EH (cell line): ENCODE results near the gene TIMM10.
"Not testable (repeated sequence)": the region's sequence is repeated elsewhere in the genome, so short reads cannot be mapped to it uniquely, and the experiment has no call there.

Source experiments
- DNase-seq: peaks from one replicate; pipeline ENCODE4 v3.0.0-alpha.2; 2015; ENCODE audit warnings: low read depth

TIMM10 gene

DNA sequence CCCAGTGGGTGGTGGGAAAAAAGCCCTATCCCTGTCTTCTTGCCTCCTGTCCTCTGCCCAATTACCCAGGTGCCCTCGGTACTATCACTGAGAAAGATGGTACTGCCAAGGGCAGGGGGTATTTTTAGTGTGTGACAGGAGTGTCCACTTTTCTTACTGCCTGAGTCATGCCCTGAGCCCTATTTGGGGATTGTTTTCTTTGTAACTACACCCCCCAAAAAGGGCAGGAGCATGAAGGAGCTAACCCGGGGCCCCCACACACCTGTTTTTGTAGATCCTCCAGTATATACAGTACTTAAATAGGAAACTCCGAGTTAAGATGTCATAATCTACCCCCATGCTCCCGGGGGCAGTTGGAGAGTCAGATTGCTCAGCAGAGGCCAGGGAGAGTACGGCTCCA is 10.6 kb upstream of the TIMM10 start:
- DNase-seq = no peak

- peak; percentile 40 for DNase-seq
Measured at GRCh38 chr11:57539342-57539741, 8.8 kb upstream of the TIMM10 start.

DNA sequence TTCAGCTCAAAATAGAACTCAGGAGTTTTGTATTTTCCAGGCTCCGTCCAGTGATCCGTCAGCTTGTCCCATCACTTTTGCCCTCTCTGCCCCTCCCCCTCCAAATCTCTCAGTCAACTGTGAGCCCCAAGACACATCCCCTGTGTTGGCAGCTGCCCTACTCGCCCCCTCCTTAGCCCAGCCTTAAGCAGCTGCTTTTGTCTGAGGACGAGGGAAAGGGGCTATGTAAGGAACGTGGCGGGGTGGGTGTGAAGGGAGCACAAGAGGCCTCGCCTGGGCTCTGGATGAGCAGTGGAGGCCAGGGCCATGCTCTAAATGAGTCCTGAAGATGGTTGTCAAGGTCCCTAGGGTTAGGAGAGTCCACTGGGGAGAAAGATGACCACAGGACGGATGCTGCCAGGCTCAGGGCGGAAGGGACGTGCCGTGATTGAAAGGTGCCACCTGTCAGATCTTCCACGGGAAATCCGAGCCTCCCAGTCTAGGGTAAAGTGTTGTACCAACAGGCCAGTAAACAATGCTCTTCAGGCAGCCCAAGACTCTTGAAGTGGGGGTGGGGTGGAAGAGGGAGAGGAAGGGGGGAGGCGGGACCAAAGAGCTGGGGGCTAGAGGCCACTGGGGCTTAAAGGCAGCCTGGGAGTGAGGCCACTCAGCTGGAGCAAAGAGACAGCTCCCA is 6.5 kb upstream of the TIMM10 start, which contains the start of gene SMTNL1:
Gene SMTNL1 (plus strand): TSS at position 649 of the 673 bp plus-strand sequence. CDS start 5,048 bp downstream, outside the sequence.
- no peak for DNase-seq

DNA sequence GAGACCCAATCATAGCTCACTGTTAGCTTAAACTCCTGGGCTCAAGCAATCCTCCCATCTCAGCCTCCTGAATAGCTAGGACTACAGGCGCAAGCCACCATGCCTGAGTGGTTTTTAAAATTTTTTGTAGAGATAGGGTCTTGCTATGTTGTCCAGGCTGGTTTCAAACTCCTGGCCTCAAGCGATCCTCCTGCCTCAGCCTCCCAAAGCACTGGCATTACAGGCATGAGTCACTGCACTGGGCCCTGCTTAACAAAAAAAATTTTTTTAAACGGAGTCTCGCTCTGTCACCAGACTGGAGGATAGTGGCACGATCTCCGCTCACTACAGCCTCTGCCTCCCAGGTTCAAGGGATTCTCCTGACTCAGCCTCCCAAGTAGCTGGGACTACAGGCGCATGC is 3.9 kb upstream of the TIMM10 start:
- not testable (repeated sequence) for DNase-seq

DNA sequence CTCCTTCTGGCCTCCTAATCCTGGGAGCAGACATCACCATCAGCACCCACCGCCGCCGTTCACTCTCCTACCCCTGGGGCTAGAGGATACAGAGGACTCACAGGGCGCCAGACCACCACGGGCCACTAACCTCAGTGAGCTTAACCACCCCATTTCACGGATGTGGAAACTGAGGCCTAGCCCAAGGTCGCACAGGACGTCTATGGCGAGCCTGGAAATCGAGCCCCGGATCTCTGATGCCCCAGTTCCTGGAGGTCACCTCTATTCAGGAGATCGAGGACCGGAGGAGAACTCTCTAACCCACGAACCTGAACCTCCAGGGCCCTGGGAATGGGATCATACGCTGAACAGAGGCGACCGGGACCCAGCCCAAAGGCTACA is 349 bp downstream of the TIMM10 start:
- no peak for DNase-seq

- no peak for DNase-seq
Measured at GRCh38 chr11:57529012-57529411, 1.5 kb downstream of the TIMM10 start.

DNA sequence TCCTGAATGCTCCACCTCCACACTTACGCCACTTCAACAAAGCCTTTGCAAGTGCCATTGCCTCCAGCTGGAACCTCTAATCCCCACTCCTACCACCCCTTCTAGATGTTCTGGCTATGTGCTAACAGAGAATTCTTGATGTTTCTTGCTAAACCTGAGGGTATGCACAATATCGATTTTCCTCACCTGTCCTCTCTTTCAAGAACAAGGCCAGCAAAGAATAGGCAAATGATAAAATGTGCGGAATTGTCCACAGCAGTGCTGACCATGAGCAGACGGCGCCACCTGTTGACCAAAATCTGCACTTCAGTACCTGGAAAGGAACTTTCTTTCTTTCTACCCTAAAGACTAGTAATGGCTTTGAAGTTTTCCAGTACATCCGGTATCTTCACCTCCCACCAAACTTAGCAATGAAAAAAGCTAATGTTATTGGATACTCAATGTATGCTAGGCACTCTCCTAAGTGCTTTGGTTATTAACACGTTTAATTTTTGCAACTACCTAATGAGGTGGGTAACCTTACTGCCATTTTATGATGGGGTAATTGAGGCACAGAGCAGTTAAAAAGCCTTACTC is 3.4 kb downstream of the TIMM10 start:
- DNase-seq = peak; percentile 64

DNA sequence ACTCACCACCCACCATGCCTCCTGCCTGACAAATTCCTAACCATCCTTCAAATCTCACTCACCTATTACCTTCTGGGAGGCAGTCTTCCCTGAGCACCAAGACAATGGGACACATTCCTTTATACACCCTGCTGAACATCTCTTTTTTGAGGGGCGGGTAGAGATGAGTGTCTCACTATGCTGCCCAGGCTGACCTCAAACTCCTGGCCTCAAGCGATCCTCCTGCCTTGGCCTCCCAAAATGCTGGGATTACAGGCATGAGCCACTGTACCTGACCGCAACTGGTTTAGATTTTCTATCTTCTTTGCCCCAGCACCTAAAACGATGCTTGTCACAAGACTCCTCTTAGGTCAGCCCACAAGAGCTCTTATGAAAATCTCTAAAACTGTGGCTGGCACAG is 7.1 kb downstream of the TIMM10 start:
- DNase-seq = no peak

DNA sequence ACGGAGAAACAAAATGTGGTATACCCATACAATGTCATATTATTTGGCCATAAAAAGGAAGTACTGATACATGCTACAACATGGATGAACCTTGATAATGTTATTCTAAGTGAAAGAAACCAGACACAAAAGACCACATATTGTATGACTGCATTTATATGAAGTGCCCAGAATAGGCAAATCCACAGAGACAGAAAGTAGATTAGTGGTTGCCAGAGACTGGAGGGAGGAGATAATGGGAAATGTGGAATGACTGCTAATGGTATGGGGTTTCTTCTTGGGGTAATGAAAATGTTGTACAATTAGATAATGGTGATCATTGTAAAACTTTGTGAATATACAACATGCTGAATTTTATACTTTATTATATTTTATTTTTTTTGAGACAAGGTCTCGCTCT is 9.4 kb downstream of the TIMM10 start:
- DNase-seq = no peak

DNA sequence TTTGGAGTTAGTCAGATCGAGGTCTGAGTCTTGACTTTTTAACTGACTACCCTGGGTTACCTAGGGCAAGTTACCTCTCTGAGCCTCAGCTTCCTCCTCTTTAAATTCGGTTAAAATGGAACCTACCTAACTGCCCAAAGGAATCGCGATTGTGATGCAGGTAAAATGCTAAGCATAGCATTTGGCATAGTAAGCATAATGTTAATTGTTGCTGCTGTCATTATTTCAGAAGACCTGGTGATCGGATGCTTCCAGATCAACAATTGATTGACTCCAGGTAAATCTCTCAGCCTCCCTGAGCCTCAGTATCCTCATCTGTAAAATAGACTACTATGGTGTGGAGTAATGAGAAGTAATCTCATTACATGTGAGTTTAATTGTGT is 14.5 kb downstream of the TIMM10 start:
- no peak for DNase-seq

DNA sequence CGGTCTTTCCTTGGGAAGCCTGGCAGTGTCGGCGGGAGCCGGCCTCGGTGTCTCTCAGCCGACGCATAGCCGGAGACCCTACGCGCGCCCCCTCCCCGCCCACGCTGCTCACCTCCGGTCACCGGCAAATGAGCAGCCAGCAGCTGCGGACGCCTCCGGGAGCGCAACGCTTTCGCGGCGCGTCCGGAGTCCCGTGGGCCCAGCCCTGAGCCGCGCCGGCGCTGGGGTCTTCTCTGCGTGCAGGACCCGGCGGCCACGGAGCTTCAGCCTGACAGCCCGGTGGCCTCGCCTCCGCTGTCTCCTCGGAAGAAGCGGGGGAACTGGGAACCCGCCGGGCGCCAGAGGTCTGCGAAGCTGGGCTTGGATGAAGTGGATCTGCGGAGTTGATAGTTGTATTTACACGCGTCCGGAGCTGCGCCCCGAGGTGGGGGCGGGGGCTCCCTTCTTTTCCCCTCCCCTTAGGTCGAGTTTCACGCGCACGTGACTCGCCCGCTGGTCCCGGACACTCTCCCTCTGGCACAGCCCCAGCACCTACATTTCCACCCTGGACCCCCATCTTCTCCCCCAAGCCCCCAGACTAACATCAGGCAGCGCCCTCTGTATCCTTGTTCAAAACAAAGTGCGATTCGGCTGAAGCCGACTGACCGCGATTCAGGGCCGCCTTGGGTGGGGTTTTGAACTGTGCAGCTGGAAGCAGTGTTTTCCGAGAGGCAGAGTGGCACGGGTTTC is 15.1 kb downstream of the TIMM10 start, which contains the start of gene SLC43A1:
Gene SLC43A1 (minus strand): TSS at position 371 of the 729 bp plus-strand sequence. CDS start 1,591 bp downstream, outside the sequence.
- peak; percentile 70 for DNase-seq

GRCh38 chr11:57514538-57515331 is 15.8 kb downstream of the TIMM10 start:
- DNase-seq = peak; percentile 57

GRCh38 chr11:57513911-57514537 is 16.5 kb downstream of the TIMM10 start:
- DNase-seq = peak; percentile 54

DNA sequence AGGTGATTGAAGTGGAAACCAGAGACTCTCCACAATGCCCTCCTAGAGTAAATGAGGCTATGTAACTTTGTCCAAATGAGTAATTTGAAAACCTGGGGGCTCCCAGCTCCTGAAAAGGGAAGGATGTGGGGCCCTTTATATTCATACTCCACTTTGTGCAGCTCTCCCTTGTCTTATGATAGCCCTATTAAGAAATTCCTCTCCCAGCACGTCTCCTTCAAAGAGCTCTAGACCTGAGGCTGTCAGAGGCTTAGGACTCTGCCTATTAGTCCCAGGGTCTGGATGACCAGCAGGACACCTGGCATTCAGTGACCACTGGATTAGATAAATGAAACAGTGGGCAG is 17.1 kb downstream of the TIMM10 start:
- no peak for DNase-seq

GRCh38 chr11:57512646-57513451 is 17.7 kb downstream of the TIMM10 start:
- DNase-seq = no peak

DNA sequence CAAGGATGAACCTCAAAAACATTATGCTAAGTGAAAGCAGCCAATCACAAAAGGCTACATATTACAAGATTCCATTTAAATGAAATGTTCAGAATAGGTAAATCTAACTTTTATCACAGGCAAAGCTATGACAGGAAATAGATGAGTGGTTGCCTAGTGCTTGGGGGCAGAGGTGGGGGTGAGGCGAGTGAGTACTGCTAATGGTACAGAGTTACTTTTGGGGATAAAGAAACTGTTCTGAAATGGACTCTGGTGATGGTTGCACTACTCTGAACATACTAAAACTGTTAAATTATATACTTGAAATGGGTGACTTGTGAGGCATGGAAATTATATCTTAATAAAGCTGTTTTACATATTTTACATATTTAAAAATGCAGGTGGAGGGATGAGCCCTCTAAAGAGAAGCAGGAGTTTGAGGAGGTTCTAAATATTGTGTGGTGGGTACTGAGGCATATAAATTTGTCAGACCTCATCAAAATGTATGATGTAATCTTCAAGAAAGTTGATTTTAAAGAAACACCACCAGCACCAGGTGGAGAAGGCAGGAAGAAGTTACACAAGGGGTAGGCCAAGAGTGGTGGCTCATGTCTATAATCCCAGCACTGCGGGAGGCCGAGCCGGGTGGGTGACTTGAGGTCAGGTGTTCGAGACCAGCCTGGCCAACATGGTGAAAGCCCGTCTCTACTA is 18.7 kb downstream of the TIMM10 start:
- no peak for DNase-seq

- DNase-seq = no peak
Measured at GRCh38 chr11:57508341-57509170, 22.0 kb downstream of the TIMM10 start.

DNA sequence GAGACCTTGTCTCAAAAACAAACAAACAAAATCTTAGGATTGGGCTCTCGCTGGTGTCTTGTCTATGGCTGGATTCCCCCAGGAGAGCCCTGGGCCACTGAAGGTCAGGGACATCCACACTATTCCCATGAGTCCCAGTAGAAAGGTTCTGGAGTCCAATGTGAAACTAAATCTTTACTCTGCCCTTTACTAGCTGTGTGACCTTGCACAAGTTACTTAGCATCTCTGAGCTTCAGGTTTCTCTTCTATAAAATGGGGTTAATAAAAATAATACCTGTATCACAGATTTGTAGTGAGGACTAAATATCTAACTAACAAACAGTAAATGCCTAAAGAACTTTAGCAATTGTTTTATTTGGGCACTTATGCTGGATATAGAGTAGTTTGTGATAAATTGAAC is 24.0 kb downstream of the TIMM10 start:
- DNase-seq = no peak

DNA sequence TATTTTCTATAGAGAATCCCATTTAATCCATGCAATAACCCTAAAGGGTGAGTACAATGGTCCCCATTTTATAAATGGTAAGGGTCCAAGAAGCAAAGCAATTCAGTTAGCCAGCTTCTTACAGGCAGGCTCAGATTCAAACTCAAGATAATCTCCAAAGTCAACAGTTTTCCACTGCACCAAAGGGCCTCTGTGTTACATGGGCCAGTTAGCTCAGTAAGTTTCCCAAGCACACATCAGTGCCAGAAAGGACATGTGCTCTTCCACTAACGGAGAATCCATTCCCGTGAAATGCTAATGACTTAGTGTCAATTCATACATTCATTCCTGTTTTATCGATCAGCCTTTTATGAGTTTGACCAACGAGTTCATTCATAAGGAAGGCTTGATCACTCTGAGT is 26.0 kb downstream of the TIMM10 start:
- DNase-seq = no peak

DNA sequence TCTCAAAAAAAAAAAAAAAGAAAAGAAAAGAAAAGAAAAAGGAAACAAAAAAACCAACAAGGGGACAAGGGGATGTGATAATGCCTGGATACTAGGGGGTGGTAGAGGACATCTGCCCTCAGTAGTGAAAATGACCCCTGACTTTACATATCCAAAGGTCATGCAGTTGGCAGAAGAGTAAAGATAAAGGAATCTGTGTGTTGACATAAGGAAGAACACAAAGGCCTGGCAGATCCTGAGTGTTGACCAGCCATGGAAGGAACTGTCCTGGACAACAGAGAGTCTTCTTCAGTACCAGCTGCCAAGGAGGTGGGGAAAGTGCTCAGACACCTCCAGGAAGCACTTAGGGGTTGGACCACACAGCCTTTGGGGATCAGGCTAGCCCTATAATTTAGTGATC is 27.7 kb downstream of the TIMM10 start:
- no peak for DNase-seq
